PC-9 (cell line): ENCODE measurements around the gene SLC35F6. TPM values are rescaled to one million over a fixed set of nuclear protein-coding genes. Genes with fewer than 3 reads are reported as not detected.

ENCODE experiments used
- BruUV-seq: library from RNA; stranded (reverse); fragments of 400-500 nt; replicated peaks from 2 replicates; lab custom pipeline; 2021; lab: Mats Ljungman, UMichigan
- CTCF ChIA-PET: fragments of 300-600 bp; sonication (Branson Sonifier 250); formaldehyde crosslinking; loops from one replicate; lab custom pipeline; 2022; ENCODE audit warnings: antibody characterized with exemption; lab: Charles Lee
- POLR2A ChIA-PET: fragments of 300-600 bp; sonication (Branson Sonifier 250); formaldehyde crosslinking; loops from one replicate; lab custom pipeline; 2022; ENCODE audit warnings: antibody characterized with exemption; ENCODE audit not compliant: unreplicated experiment; lab: Charles Lee
- DNase-seq, 2 experiments: peaks; one replicate each; pipeline versions ENCODE4 v3.0.0 to v3.0.0-alpha.2; 2015 to 2022; ENCODE audit warnings: mixed read lengths in 1 of 2
- H2AFZ ChIP-seq: fragments of 200-600 bp; sonication (generic); 2 replicates; pipeline ENCODE4 v1.8.1; 2017; ENCODE audit warnings: antibody characterized with exemption
- H3F3A ChIP-seq: fragments of 200-600 bp; sonication (generic); 2 replicates; pipeline ENCODE4 v1.8.1; 2017; ENCODE audit warnings: antibody characterized with exemption, mild to moderate bottlenecking, low read depth; ENCODE audit not compliant: insufficient read depth
- H3K27ac ChIP-seq: fragments of 200-600 bp; sonication (generic); 2 replicates; pipeline ENCODE4 v1.6.1; 2016; ENCODE audit warnings: mixed run types
- H3K27me3 ChIP-seq: fragments of 200-600 bp; sonication (generic); 2 replicates; pipeline ENCODE4 v1.6.1; 2016; ENCODE audit warnings: low read depth, mixed run types; ENCODE audit not compliant: insufficient read depth
- H3K36me3 ChIP-seq: fragments of 200-600 bp; sonication (generic); 2 replicates; pipeline ENCODE4 v1.6.1; 2016; ENCODE audit warnings: low read depth, mixed run types
- H3K4me1 ChIP-seq: fragments of 200-600 bp; sonication (generic); replicated peaks from 2 replicates; pipeline ENCODE4 v1.6.1; 2016; ENCODE audit warnings: mixed run types; ENCODE audit not compliant: insufficient read depth
- H3K4me2 ChIP-seq: fragments of 200-600 bp; sonication (generic); 2 replicates; pipeline ENCODE4 v1.6.1; 2017; ENCODE audit warnings: mixed run types
- H3K4me3 ChIP-seq: fragments of 200-600 bp; sonication (generic); 2 replicates; pipeline ENCODE4 v1.6.1; 2016; ENCODE audit warnings: mixed run types
- H3K79me2 ChIP-seq: fragments of 200-600 bp; sonication (generic); 2 replicates; pipeline ENCODE4 v1.6.1; 2017; ENCODE audit warnings: low read depth, mixed run types
- H3K9me2 ChIP-seq: fragments of 200-600 bp; sonication (generic); 2 replicates; pipeline ENCODE4 v1.8.1; 2017; ENCODE audit warnings: mild to moderate bottlenecking; ENCODE audit not compliant: insufficient read depth
- H3K9me3 ChIP-seq: fragments of 200-600 bp; sonication (generic); 2 replicates; pipeline ENCODE4 v1.8.1; 2016; ENCODE audit warnings: low read depth; ENCODE audit not compliant: insufficient read depth
- H4K20me1 ChIP-seq: fragments of 200-600 bp; sonication (generic); 2 replicates; pipeline ENCODE4 v1.8.1; 2017; ENCODE audit not compliant: insufficient read depth
- EZH2 ChIP-seq: fragments of 200-600 bp; sonication (generic); IDR thresholded peaks from 2 replicates; pipeline ENCODE4 v1.8.0; 2017; ENCODE audit warnings: antibody characterized with exemption, low read depth
- intact Hi-C: fragments of 100-400 bp; cut with micrococcal nuclease; formaldehyde crosslinking; loops from one replicate; pipeline ENCODE4 v1.10.0; 2022; ENCODE audit not compliant: unreplicated experiment
- total RNA-seq: library from RNA; stranded (reverse); gene quantifications from 2 replicates; pipeline ENCODE4 v1.2.3, GENCODE V29; 2021
- TF ChIP-seq, protein P1 (sequence below): fragments of 200-600 bp; sonication (generic); conservative IDR thresholded peaks from 2 replicates; pipeline ENCODE4 v1.6.1; 2017; ENCODE audit warnings: mixed run types, antibody characterized with exemption, mild to moderate bottlenecking, moderate library complexity

Gene SLC35F6
- total RNA-seq, 1 experiment from 2014 or later = 39.1 TPM

DNA sequence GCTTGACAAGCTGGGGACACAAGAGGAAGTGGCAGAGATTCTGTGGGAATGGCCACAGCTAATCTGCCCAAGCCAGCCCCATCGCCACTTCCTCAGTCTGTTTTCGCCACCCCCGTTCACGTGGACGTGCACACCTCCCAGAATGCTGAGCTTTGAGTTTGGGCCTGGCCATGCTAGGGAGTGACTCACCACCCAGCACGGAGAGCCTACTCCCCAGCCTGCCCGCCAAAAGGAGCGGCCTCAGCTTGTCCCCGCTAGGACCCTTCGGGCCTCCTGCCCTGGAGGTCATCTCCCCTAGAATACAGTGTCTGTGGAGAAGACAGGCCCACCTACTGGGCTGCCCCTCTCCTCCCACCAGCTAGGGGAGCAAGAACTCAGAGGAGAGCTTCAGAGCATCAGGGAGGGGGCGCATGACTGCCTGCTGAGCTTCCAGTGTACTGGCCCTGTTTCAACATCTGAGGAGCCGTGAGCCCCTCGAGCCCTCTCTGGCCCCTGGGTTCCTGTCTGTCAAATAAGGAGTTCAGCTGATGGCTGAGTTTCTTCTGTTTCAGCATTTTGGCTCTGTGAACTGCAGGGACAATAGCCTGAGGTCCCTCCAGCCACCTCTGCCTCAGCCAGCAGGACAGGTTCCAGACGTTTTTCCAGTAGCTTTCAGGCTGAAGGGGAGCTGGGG lies 5.1 kb downstream of the SLC35F6 start:
- Histone ChIP-seq H3K27me3 (no peaks in the 10 kb centered on the region), H3K4me1 (peaks cover 63% of the 10 kb centered on the region), H3K4me2 (peak overlapping the region; percentile 52), H4K20me1 (peaks cover 12% of the 10 kb centered on the region; the same call in 1 of the 2 replicates), H3K79me2 (peaks cover 90% of the 10 kb centered on the region), H3K9me3 (no peaks in the 10 kb centered on the region), H3K36me3 (peaks cover 8% of the 10 kb centered on the region; the same call in 1 of the 2 replicates), H3K27ac (peak overlapping the region; percentile 59), H3F3A (no peaks in the 10 kb centered on the region; the same call in 1 of the 2 replicates), H3K9me2 (no peaks in the 10 kb centered on the region), H2AFZ (no peak overlapping the region), H3K4me3 (no peak overlapping the region; the same call in 1 of the 2 replicates)
- intact Hi-C loops = no loop called here
- DNase-seq = peak; percentile 75 to 76
- ChIA-PET CTCF (interaction anchor here (0.6 kb wide), 3 partner anchors 23 to 298 kb away, joined by 3 to 7 read pairs (median 3); no protein-coding TSS in a partner anchor), POLR2A (interaction anchor here (0.5 to 0.6 kb wide), 2 partner anchors 516 to 758 kb away, joined by 4 read pairs; no protein-coding TSS in a partner anchor)
- no TSS peak for BruUV-seq
- TF ChIP-seq EZH2 = no peak
- TF ChIP-seq, protein P1, sequence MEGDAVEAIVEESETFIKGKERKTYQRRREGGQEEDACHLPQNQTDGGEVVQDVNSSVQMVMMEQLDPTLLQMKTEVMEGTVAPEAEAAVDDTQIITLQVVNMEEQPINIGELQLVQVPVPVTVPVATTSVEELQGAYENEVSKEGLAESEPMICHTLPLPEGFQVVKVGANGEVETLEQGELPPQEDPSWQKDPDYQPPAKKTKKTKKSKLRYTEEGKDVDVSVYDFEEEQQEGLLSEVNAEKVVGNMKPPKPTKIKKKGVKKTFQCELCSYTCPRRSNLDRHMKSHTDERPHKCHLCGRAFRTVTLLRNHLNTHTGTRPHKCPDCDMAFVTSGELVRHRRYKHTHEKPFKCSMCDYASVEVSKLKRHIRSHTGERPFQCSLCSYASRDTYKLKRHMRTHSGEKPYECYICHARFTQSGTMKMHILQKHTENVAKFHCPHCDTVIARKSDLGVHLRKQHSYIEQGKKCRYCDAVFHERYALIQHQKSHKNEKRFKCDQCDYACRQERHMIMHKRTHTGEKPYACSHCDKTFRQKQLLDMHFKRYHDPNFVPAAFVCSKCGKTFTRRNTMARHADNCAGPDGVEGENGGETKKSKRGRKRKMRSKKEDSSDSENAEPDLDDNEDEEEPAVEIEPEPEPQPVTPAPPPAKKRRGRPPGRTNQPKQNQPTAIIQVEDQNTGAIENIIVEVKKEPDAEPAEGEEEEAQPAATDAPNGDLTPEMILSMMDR = no peak

DNA sequence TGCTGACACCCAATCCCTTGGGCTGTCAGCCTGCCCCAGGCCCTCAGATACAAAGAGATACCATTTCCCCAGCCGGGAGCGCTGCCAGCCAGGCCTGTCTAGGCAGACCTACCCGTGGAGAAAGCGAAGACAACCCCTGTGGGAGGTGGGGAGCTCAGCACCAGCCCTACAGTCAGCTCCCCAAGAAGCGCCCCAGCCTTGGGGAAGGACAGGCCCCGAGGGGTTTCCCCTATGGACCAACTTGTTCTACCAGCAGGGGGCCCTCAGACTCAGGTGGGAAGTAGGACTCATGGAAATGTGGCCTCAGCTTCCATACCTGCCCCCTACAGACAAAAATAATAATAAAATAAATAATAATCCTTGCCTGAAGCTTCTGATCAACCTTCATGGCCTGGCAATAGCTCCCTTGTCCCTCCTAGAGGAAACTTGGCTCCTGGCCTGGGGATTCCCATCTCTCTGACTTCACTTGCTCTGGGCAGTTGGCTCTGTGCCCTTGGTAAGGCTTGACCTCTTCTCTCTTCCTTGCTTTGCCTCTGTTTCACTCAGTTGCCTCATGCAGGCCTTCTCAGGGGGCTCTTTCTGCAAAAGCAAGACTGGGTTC lies 7.0 kb downstream of the SLC35F6 start:
- no peaks in the 10 kb centered on the region for H3K9me3 ChIP-seq
- no peak overlapping the region for H2AFZ ChIP-seq
- intact Hi-C loops = no loop called here
- H3K4me3 ChIP-seq = no peak overlapping the region
- peak; percentile 53 to 58 for DNase-seq
- H3K79me2 ChIP-seq = peaks cover 71% of the 10 kb centered on the region
- no peaks in the 10 kb centered on the region for H3K27me3 ChIP-seq
- POLR2A ChIA-PET = interaction anchor here (0.7 kb wide), 1 partner anchor 10 kb away, joined by 3 read pairs; no protein-coding TSS in a partner anchor
- peak overlapping the region; percentile 56 for H3K27ac ChIP-seq
- no peaks in the 10 kb centered on the region; the same call in 1 of the 2 replicates for H3F3A ChIP-seq
- H4K20me1 ChIP-seq = peaks cover 12% of the 10 kb centered on the region; the same call in 1 of the 2 replicates
- peaks cover 49% of the 10 kb centered on the region for H3K4me1 ChIP-seq
- H3K36me3 ChIP-seq = peaks cover 18% of the 10 kb centered on the region
- CTCF ChIA-PET = no interaction called here
- no peak for TF ChIP-seq EZH2
- TF ChIP-seq, protein P1 = peak; percentile 43; the same call in 1 of the 2 replicates
- BruUV-seq = no TSS peak
- H3K9me2 ChIP-seq = no peaks in the 10 kb centered on the region
- H3K4me2 ChIP-seq = peak overlapping the region; percentile 12; the same call in 1 of the 2 replicates
